WI38 (cell line): ENCODE measurements around the gene NFIA.

Experiments used
- H3K4me3 ChIP-seq: 2 replicates; pipeline ENCODE4 v1.5.1; 2011; ENCODE audit warnings: low read depth, mild to moderate bottlenecking, control low read depth, low read length
- CTCF ChIP-seq: IDR thresholded peaks from 2 replicates; pipeline ENCODE4 v1.5.1; 2012; ENCODE audit warnings: low read depth, mild to moderate bottlenecking, control low read depth, low read length

Gene NFIA

GRCh38 chr1:61310057-61310456, 227.7 kb downstream of the NFIA start:
- TF ChIP-seq CTCF: no peak
- no peak overlapping the region for H3K4me3 ChIP-seq

- TF ChIP-seq CTCF: no peak
- no peak overlapping the region for H3K4me3 ChIP-seq
Observed at GRCh38 chr1:61310538-61310937, 228.2 kb downstream of the NFIA start.

GRCh38 chr1:61313906-61314422, 231.6 kb downstream of the NFIA start:
- TF ChIP-seq CTCF: no peak
- no peak overlapping the region for H3K4me3 ChIP-seq

GRCh38 chr1:61315011-61315410, 232.7 kb downstream of the NFIA start:
- H3K4me3 ChIP-seq: no peak overlapping the region
- TF ChIP-seq CTCF: no peak

GRCh38 chr1:61316493-61316892, 234.1 kb downstream of the NFIA start:
- no peak overlapping the region for H3K4me3 ChIP-seq
- no peak for TF ChIP-seq CTCF

- no peak overlapping the region for H3K4me3 ChIP-seq
- no peak for TF ChIP-seq CTCF
Observed at GRCh38 chr1:61318319-61319125, 236.2 kb downstream of the NFIA start.

- TF ChIP-seq CTCF: no peak
- no peak overlapping the region for H3K4me3 ChIP-seq
Observed at GRCh38 chr1:61320575-61320974, 238.2 kb downstream of the NFIA start.
